ENCODE measurements around the gene DISP3. TPM values are rescaled to one million over a fixed set of nuclear protein-coding genes. Genes with fewer than 3 reads are reported as not detected.
A peak's percentile ranks its signal among the peaks of the same experiment; 100 is the strongest.

Gene DISP3
- total and polyA plus RNA-seq, 2 of the 13 experiments (the other 11 are each of a cell fraction or from before 2014, with no cell fraction given): 0.08 to 0.13 TPM

DNA sequence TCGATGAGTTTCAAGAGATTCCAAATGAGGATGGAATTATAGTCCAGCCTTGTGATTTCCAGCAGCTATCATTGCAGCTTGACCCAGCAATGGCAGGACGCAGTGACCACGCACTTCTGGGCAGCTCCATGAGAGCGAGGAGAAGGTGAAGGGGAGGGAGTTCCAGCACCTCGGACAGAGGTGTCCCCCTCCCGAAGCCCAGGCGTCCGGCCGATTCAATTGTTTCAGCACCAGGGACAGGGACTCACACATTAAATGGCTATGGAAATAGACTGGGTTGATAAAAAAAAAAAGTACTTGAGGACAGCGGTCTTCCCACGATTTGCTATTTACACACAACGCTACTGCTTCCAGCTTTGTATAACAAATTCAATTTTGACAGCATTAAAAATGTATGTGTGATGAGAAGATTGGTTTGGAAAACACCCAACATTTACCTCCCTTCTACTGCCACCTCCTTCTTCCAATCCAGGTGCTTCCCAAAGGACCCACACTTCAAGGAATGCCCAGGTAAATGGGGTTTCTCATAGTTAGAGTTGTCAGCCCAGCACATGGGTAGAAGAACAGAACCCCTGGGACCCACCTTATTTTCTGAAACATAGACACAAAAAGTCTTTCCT lies 71.8 kb downstream of the DISP3 start (continued):
- no peak for TF ChIP-seq TBP (CRISPR knock-in tag; IDR thresholded peaks at IDR 0.05)
- no peak for TF ChIP-seq ZNF20 (CRISPR knock-in tag; IDR thresholded peaks at IDR 0.05)
- no peak for TF ChIP-seq FOXA1 (IDR thresholded peaks at IDR 0.05)
- no peak for TF ChIP-seq FOXA1 (CRISPR knock-in tag; IDR thresholded peaks at IDR 0.05)
- TF ChIP-seq GATAD1 (CRISPR knock-in tag; IDR thresholded peaks at IDR 0.05): peak; percentile 61; the same call in 1 of the 2 replicates
- peak; percentile 67 for TF ChIP-seq FOSL2 (CRISPR knock-in tag; IDR thresholded peaks at IDR 0.05)
- TF ChIP-seq JUNB (CRISPR knock-in tag; IDR thresholded peaks at IDR 0.05; ENCODE audit: borderline replicate concordance): peak; percentile 82
- 0 out of 2 replicates have a peak, but pooled peaks have one; percentile 56 for TF ChIP-seq ZSCAN22 (CRISPR knock-in tag; IDR thresholded peaks at IDR 0.05)
- TF ChIP-seq ARID3A (IDR thresholded peaks at IDR 0.05; ENCODE audit: low read depth, low read length): peak; percentile 79
- TF ChIP-seq PRMT3 (CRISPR knock-in tag; IDR thresholded peaks at IDR 0.05; ENCODE audit: borderline replicate concordance, low read depth): peak; percentile 92; the same call in 1 of the 2 replicates
- TF ChIP-seq NR2F1 (CRISPR knock-in tag; IDR thresholded peaks at IDR 0.05): no peak
- no peak for TF ChIP-seq RBFOX2 (IDR thresholded peaks at IDR 0.05; ENCODE audit: low read depth, low read length)
- peak; percentile 99 for TF ChIP-seq ERF (CRISPR knock-in tag; IDR thresholded peaks at IDR 0.05)
- peak; percentile 80 for TF ChIP-seq ISL2 (CRISPR knock-in tag; IDR thresholded peaks at IDR 0.05)
- no peak for TF ChIP-seq NR2F6 (IDR thresholded peaks at IDR 0.05)
- 0 out of 2 replicates have a peak, but pooled peaks have one; percentile 44 for TF ChIP-seq NR2F6 (CRISPR knock-in tag; IDR thresholded peaks at IDR 0.05)
- TF ChIP-seq, protein P1, sequence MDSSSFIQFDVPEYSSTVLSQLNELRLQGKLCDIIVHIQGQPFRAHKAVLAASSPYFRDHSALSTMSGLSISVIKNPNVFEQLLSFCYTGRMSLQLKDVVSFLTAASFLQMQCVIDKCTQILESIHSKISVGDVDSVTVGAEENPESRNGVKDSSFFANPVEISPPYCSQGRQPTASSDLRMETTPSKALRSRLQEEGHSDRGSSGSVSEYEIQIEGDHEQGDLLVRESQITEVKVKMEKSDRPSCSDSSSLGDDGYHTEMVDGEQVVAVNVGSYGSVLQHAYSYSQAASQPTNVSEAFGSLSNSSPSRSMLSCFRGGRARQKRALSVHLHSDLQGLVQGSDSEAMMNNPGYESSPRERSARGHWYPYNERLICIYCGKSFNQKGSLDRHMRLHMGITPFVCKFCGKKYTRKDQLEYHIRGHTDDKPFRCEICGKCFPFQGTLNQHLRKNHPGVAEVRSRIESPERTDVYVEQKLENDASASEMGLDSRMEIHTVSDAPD (CRISPR knock-in tag; IDR thresholded peaks at IDR 0.05): no peak
- no peak for TF ChIP-seq SYNCRIP (IDR thresholded peaks at IDR 0.05; ENCODE audit: insufficient read depth, low read depth, low read length)
- peak; percentile 92 for TF ChIP-seq HMG20B (CRISPR knock-in tag; conservative IDR thresholded peaks at IDR 0.05)
- TF ChIP-seq SCMH1 (CRISPR knock-in tag; IDR thresholded peaks at IDR 0.05; ENCODE audit: borderline replicate concordance): no peak
- no peak for TF ChIP-seq PRPF4 (IDR thresholded peaks at IDR 0.05; ENCODE audit: low read depth, low read length, poor library complexity, severe bottlenecking)
- no peak for TF ChIP-seq ZNF34 (CRISPR knock-in tag; IDR thresholded peaks at IDR 0.05; ENCODE audit: borderline replicate concordance)
- peak; percentile 87 for TF ChIP-seq ELF3 (CRISPR knock-in tag; IDR thresholded peaks at IDR 0.05)

Measured in HepG2 (cell line).